Parathyroid adenoma (tissue), 2 donors: ENCODE results near the gene BMPR1B.

Experiments
- H2AFZ ChIP-seq: fragments of 300-600 bp; sonication (generic); one replicate; pipeline ENCODE4 v1.7.0; 2017; ENCODE audit warnings: antibody characterized with exemption, mild to moderate bottlenecking
- H3K27ac ChIP-seq: fragments of 300-600 bp; sonication (generic); one replicate; pipeline ENCODE4 v1.7.0; 2017
- H3K27me3 ChIP-seq: fragments of 300-600 bp; sonication (generic); one replicate; pipeline ENCODE4 v1.7.0; 2017; ENCODE audit warnings: low read length; ENCODE audit not compliant: control insufficient read depth, insufficient read depth
- H3K36me3 ChIP-seq: fragments of 300-600 bp; sonication (generic); one replicate; pipeline ENCODE4 v1.7.0; 2017; ENCODE audit warnings: low read length; ENCODE audit not compliant: control insufficient read depth, insufficient read depth
- H3K4me1 ChIP-seq: fragments of 300-600 bp; sonication (generic); one replicate; pipeline ENCODE4 v1.7.0; 2017; ENCODE audit warnings: control low read depth
- H3K4me2 ChIP-seq: fragments of 300-600 bp; sonication (generic); one replicate; pipeline ENCODE4 v1.7.0; 2017; ENCODE audit warnings: low read length
- H3K4me3 ChIP-seq: fragments of 300-600 bp; sonication (generic); one replicate; pipeline ENCODE4 v1.7.0; 2017; ENCODE audit warnings: low read depth, low read length
- H3K79me2 ChIP-seq: fragments of 300-600 bp; sonication (generic); one replicate; pipeline ENCODE4 v1.7.0; 2017; ENCODE audit warnings: control low read depth
- H3K9ac ChIP-seq: fragments of 300-600 bp; sonication (generic); one replicate; pipeline ENCODE4 v1.7.0; 2017; ENCODE audit warnings: mild to moderate bottlenecking
- H3K9me3 ChIP-seq: fragments of 300-600 bp; sonication (generic); one replicate; pipeline ENCODE4 v1.7.0; 2017; ENCODE audit warnings: low read length; ENCODE audit not compliant: control insufficient read depth
- TF ChIP-seq, protein P1 (sequence below): fragments of 300-600 bp; sonication (generic); IDR thresholded peaks from one replicate; pipeline ENCODE4 v1.7.0; 2017; ENCODE audit warnings: antibody characterized with exemption, mild to moderate bottlenecking
- donor health status: primary hyperparathyroidism.

BMPR1B gene

DNA sequence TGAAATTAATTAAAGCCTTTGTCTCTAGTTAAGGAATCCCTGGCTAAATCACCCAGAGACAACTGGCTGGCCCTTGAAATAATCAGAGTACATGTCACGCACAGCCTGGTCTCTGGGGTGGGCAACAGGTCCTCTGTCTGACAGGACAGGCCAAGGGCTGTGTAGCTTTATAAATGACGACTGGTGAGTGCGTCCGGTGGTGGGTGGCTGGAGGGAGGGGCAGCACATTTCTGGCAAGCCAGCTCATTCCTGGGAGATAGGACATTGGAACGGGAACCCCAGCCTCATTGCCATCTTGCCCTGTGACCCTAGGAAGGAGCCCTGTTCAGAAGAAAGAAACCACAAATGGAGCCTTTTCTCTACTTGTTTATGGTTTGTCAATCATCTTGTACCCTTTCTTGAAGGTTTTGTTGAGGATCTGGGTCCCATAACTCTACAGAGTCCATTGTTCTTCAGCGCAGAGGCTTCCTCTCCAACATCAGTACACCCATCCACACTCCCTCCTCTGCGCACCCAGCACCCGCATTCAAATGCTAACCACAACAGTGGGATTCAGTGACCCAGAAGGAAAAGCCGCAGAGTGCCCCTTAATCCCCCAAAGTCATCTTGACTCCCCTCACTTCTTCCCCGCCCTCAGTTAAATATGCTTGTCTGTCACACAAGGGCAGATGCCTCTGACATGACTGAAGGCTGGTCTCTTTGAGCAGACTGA, 422.9 kb downstream of the BMPR1B start:
- Histone ChIP-seq H3K79me2 (no peaks in the 10 kb centered on the region), H3K27me3 (no peaks in the 10 kb centered on the region), H3K9ac (no peak overlapping the region), H3K4me3 (no peak overlapping the region), H3K9me3 (no peaks in the 10 kb centered on the region), H2AFZ (no peak overlapping the region), H3K27ac (no peak overlapping the region), H3K36me3 (no peaks in the 10 kb centered on the region), H3K4me1 (no peaks in the 10 kb centered on the region), H3K4me2 (no peak overlapping the region)
- TF ChIP-seq, protein P1, sequence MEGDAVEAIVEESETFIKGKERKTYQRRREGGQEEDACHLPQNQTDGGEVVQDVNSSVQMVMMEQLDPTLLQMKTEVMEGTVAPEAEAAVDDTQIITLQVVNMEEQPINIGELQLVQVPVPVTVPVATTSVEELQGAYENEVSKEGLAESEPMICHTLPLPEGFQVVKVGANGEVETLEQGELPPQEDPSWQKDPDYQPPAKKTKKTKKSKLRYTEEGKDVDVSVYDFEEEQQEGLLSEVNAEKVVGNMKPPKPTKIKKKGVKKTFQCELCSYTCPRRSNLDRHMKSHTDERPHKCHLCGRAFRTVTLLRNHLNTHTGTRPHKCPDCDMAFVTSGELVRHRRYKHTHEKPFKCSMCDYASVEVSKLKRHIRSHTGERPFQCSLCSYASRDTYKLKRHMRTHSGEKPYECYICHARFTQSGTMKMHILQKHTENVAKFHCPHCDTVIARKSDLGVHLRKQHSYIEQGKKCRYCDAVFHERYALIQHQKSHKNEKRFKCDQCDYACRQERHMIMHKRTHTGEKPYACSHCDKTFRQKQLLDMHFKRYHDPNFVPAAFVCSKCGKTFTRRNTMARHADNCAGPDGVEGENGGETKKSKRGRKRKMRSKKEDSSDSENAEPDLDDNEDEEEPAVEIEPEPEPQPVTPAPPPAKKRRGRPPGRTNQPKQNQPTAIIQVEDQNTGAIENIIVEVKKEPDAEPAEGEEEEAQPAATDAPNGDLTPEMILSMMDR: no peak

DNA sequence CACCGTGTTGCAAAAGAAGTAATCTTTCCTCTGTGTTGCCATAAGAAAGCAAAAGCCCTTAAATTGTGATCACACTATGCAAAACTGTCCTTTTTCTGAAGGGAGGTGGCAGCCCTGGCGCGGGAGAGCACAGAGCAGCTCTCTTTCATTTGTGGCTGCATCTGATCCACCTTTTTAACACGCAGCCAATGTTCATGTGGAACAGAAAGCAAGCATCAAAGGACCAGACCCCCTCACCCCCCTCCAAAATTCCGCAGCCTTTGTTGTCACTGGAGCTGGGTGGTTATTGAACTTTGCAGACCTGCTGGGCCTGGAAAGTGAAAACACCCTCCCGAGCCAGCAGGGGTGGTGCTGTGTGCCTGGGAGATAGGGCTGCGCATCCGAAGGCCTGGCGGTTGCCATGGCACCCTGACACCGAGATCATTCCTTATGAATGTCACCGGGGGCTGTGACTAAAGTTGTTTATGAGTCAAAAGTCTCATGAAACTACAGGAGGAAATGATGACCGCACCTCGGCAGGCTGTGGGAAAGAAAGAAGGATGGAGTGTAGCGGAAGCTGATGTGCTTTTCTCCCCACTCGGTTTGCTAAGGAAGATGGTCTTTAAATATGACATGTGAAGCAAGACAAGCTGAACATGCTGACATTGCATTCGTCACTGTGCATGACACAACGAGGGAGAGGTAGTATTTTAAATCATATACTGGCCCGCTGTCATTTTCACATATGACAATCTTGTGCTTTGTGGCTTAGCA, 423.7 kb downstream of the BMPR1B start:
- H3K9ac ChIP-seq: no peak overlapping the region
- no peak overlapping the region for H2AFZ ChIP-seq
- H3K27ac ChIP-seq: no peak overlapping the region
- no peak overlapping the region for H3K4me3 ChIP-seq
- TF ChIP-seq, protein P1: no peak
- no peaks in the 10 kb centered on the region for H3K27me3 ChIP-seq
- H3K4me1 ChIP-seq: no peaks in the 10 kb centered on the region
- no peaks in the 10 kb centered on the region for H3K9me3 ChIP-seq
- H3K79me2 ChIP-seq: no peaks in the 10 kb centered on the region
- no peak overlapping the region for H3K4me2 ChIP-seq
- H3K36me3 ChIP-seq: no peaks in the 10 kb centered on the region

DNA sequence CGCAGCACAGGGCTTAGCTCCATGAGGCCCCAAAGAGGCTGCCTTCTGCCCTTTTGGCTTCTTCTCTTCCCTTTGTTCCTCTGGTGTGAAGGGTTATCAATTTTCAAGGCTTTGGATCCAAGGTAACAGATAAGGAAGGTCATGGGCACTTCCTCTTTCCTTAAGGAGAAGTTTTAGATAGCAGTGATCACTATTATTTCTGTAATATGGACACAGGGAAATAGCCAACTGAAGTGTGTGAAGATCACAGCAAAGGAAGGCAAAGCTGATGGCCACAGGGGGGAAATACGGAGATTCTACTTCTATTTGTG, 424.2 kb downstream of the BMPR1B start:
- no peak overlapping the region for H3K9ac ChIP-seq
- no peaks in the 10 kb centered on the region for H3K9me3 ChIP-seq
- no peak overlapping the region for H3K4me3 ChIP-seq
- no peaks in the 10 kb centered on the region for H3K79me2 ChIP-seq
- H3K4me2 ChIP-seq: no peak overlapping the region
- H3K36me3 ChIP-seq: no peaks in the 10 kb centered on the region
- no peaks in the 10 kb centered on the region for H3K27me3 ChIP-seq
- TF ChIP-seq, protein P1: no peak
- no peak overlapping the region for H3K27ac ChIP-seq
- H2AFZ ChIP-seq: no peak overlapping the region
- H3K4me1 ChIP-seq: no peaks in the 10 kb centered on the region

DNA sequence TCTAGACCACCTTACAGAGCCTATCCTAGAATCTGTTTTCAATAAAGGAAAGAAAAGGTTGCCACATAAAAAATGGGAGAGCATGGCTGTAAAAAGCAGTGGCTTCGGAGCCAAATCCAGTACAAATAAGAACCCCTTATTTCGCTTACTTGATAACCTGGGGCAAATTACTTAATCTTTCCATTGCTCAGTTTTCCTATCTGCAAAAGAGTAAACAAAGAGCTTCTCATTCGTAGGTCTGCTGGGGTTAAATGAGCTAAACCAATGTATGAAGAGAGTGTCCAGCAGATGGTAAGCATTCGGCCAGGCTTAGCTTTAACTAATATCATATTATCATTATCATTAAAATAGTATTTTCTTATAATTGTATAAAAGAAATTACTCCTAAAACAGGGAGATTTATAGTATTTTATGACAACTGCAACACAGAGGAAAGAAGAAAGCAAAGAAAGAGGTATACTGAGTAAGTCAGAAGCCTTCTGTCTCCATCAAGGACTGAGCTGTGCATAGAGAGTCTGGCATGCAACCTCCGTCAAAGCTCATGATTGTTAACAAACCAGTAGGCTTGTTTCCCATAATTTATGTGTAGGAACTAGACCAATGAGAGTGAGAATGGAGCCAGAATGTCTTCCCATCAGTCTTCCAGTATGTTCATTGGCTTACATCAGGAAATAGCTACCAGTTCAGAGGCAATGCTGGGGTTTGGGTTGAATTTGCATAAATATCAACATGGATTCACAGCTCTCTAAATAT, 426.1 kb downstream of the BMPR1B start:
- H3K4me3 ChIP-seq: no peak overlapping the region
- no peaks in the 10 kb centered on the region for H3K79me2 ChIP-seq
- H3K4me1 ChIP-seq: no peaks in the 10 kb centered on the region
- no peaks in the 10 kb centered on the region for H3K36me3 ChIP-seq
- H3K27ac ChIP-seq: no peak overlapping the region
- H3K9ac ChIP-seq: no peak overlapping the region
- H2AFZ ChIP-seq: no peak overlapping the region
- no peaks in the 10 kb centered on the region for H3K9me3 ChIP-seq
- no peaks in the 10 kb centered on the region for H3K27me3 ChIP-seq
- TF ChIP-seq, protein P1: no peak
- no peak overlapping the region for H3K4me2 ChIP-seq
